Muscle layer of duodenum (tissue), 2 donors: ENCODE results near the gene QRSL1.

Experiments used
- H3K27ac ChIP-seq: one replicate; pipeline ENCODE4 v1.7.0; 2013; ENCODE audit warnings: mild to moderate bottlenecking, low read length
- H3K27me3 ChIP-seq: one replicate; pipeline ENCODE4 v1.7.0; 2013; ENCODE audit warnings: low read depth, mild to moderate bottlenecking, control low read depth, low read length
- H3K36me3 ChIP-seq, 2 donors: one replicate each; pipeline ENCODE4 v1.7.0; 2013; ENCODE audit warnings: low read length in 2 of 2, control low read depth in 1 of 2, mild to moderate bottlenecking in 1 of 2; ENCODE audit not compliant: insufficient read depth in 2 of 2, control insufficient read depth in 1 of 2
- H3K4me1 ChIP-seq, 2 donors: one replicate each; pipeline ENCODE4 v1.7.0; 2013; ENCODE audit warnings: low read length in 2 of 2, mild to moderate bottlenecking in 2 of 2, control low read depth in 1 of 2, moderate library complexity in 1 of 2; ENCODE audit not compliant: insufficient read depth in 2 of 2, control insufficient read depth in 1 of 2
- H3K4me3 ChIP-seq, 2 donors: one replicate each; pipeline ENCODE4 v1.7.0; 2013; ENCODE audit warnings: low read length in 2 of 2, low read depth in 1 of 2, mild to moderate bottlenecking in 1 of 2
- H3K9me3 ChIP-seq, 2 donors: one replicate each; pipeline ENCODE4 v1.7.0; 2013; ENCODE audit warnings: low read length in 2 of 2, control low read depth in 1 of 2, mild to moderate bottlenecking in 1 of 2; ENCODE audit not compliant: control insufficient read depth in 1 of 2
- donor health status: healthy.

The QRSL1 gene

DNA sequence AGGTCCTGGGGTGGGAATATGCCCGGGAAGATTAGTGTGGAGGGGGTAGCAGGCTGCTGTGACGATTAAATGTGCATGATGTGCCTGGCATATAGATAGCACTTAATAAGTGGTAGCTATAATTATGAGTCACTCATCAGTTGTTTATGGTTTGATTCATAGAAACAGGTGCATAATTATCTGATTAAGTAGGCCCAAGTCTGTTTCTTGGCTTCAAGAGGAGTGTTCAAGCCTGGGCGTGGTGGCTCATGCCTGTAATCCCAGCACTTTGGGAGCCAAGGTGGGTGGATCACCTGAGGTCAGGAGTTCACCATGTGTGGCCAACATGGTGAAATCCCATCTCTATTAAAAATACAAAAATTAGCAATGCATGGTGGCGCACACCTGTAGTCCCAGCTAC, 74.9 kb downstream of the QRSL1 start:
- no peak overlapping the region for H3K4me3 ChIP-seq
- H3K36me3 ChIP-seq: no peaks in the 10 kb centered on the region
- peaks cover 6 to 9% of the 10 kb centered on the region in 2 donors for H3K9me3 ChIP-seq
- no peaks in the 10 kb centered on the region for H3K4me1 ChIP-seq
- no peak overlapping the region for H3K27ac ChIP-seq
- no peaks in the 10 kb centered on the region for H3K27me3 ChIP-seq

DNA sequence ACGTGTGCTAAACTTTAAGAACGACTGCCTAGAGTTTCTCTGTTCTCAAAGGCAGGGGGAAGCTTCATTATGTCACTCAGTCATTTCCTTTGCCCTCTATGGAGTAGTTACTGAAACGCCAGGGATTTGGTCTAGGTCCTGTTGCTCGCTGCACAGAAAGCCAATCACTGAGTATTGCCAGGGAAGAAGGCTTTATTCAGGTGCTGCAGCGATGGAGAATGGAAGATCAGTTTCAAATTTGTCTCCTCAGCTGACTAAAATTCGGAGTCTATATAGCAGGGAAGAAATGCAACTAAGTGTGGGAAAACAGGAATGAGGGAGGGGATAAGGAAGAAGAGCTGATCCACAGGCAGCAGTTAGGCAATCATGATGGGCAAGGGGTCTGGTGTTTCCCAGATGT, 75.8 kb downstream of the QRSL1 start:
- Histone ChIP-seq H3K36me3 (no peaks in the 10 kb centered on the region), H3K4me1 (no peaks in the 10 kb centered on the region), H3K27me3 (no peaks in the 10 kb centered on the region), H3K27ac (no peak overlapping the region), H3K4me3 (no peak overlapping the region), H3K9me3 (peaks cover 6 to 9% of the 10 kb centered on the region in 2 donors)

DNA sequence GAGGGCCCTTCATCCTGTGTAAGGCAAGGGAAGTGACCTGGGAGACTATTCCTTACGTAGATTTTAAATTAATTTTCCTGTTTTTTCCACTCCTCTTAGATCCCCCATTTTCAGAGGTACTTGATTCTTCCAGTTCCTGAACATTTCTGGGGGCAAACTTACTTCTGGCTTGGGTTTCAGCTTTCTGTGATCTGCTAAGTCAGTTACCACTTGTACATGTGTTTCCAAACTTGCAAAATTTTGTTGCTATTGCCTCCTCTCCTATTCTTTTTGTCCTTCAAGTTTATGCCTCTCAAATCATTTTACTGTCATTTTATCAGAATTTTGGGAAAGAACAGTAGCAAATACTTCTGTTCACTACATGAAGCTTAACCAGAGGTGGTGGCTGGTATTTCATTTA, 81.2 kb downstream of the QRSL1 start:
- H3K4me1 ChIP-seq: no peaks in the 10 kb centered on the region
- no peaks in the 10 kb centered on the region for H3K36me3 ChIP-seq
- H3K4me3 ChIP-seq: no peak overlapping the region
- no peak overlapping the region for H3K27ac ChIP-seq
- peaks cover 0 to 3% of the 10 kb centered on the region in 2 donors for H3K9me3 ChIP-seq
- H3K27me3 ChIP-seq: no peaks in the 10 kb centered on the region

DNA sequence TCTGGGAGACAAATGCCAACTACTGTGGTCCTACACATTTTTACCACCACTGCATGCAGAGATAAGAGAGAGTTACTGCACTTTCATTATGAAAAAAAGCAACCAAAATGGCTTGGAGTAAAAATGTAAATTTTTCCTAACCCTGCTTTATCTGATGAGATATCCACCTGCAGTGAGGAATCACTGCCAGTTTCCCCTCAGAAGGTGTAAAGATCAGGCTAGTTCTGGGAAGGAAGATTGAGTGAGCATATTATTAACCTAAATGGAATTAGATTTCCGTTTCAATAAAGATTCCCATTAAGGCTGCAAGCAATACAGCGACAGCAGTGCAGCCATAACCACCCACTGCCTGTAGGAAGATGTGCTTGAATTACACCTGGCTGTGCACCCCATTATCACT, 84.9 kb downstream of the QRSL1 start:
- Histone ChIP-seq H3K9me3 (no peaks in the 10 kb centered on the region), H3K4me3 (no peak overlapping the region), H3K36me3 (no peaks in the 10 kb centered on the region), H3K27ac (no peak overlapping the region), H3K4me1 (no peaks in the 10 kb centered on the region), H3K27me3 (no peaks in the 10 kb centered on the region)

DNA sequence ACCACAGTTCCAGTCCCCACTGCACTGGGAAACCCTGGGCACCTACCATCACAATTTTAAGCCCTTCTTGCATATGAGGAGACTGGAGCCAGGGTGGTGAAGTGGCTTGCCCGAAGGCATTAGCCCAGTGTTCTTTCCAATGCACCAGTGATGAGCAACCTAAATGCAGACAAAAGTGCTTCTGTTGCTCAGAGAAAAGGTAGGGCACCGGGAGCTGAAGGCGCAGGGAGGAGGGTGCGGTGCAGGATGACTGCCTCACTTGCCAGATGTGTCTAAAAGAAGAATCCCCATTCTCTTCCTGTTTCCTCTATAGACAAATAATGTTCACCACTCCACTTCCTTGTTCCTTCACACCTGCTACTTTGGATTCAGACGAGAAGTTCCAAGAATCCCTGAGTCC, 86.5 kb downstream of the QRSL1 start:
- H3K27ac ChIP-seq: no peak overlapping the region
- H3K36me3 ChIP-seq: no peaks in the 10 kb centered on the region
- no peak overlapping the region for H3K4me3 ChIP-seq
- no peaks in the 10 kb centered on the region for H3K27me3 ChIP-seq
- H3K9me3 ChIP-seq: no peaks in the 10 kb centered on the region
- H3K4me1 ChIP-seq: no peaks in the 10 kb centered on the region

DNA sequence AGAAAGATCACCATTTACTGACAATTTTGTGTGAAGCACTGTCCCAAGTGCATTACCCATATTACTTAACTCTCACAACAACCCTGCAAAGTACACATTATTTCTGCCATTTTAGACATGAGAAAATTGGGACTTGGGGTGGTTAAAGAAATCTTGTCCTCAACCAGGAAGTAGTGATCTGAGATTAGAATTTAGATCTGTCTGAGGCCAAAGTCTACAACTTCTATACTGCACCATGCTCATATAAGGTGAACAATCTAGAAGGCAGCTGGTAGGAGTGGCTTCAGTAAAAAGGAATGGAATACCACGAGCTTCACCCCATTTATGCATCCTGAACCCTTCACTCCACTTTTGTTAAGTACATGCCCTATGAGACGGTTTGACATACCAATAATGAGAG, 87.6 kb downstream of the QRSL1 start:
- Histone ChIP-seq H3K4me3 (no peak overlapping the region), H3K9me3 (no peaks in the 10 kb centered on the region), H3K36me3 (no peaks in the 10 kb centered on the region), H3K27me3 (no peaks in the 10 kb centered on the region), H3K4me1 (no peaks in the 10 kb centered on the region), H3K27ac (no peak overlapping the region)
